GM18499 (cell line): ENCODE measurements around the gene COL5A1.

Experiments
- ATAC-seq: cut with Tn5 transposase; IDR thresholded peaks from one replicate; pipeline ENCODE4 v1.9.1; 2021; ENCODE audit warnings: moderate number of reproducible peaks; ENCODE audit not compliant: insufficient read depth, unreplicated experiment

The COL5A1 gene

DNA sequence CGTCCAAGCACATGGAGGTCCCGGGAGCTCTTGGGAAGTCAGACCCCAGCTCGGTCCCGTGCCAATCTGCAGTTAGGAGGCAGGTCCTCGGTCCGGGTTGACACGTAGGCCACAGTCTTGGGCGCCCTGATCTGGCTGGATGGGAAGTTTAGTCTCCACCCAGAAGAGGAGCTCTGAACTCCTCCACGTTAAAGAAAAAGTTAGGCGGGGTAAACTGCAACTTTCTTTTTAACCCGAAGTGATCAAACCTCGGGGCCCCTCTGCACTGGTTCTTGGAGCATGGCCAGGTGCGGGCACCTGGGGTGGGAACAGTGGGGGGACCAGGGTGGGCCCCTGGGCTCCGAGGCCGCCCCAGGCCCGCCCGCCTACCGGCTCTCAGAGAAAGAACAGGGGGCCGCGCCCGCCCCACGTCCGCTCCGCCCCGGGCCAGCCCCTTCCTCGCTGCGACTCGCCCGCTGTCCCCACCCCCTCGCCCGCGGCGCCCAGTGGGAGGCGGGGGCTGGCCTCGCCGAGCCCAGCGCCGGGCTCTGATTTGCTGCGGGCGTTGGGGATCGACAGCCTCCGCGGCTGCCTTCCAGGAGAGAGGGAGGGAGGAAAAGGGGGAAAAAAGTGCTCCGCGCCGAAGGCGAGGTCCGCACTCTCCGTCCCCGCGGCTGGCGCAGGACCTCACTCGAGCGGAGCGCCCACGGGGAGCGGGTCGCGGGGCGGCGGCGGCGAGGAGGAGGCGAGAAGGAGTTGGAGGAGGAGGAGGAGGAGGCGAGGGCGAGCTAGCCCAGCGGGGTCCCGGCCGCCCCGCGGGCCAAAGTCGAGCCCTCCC lies at the start of gene COL5A1:
Gene COL5A1 (plus strand): TSS at position 631 of the 817 bp plus-strand sequence. CDS start 385 bp downstream, outside the sequence.
- ATAC-seq = no peak

DNA sequence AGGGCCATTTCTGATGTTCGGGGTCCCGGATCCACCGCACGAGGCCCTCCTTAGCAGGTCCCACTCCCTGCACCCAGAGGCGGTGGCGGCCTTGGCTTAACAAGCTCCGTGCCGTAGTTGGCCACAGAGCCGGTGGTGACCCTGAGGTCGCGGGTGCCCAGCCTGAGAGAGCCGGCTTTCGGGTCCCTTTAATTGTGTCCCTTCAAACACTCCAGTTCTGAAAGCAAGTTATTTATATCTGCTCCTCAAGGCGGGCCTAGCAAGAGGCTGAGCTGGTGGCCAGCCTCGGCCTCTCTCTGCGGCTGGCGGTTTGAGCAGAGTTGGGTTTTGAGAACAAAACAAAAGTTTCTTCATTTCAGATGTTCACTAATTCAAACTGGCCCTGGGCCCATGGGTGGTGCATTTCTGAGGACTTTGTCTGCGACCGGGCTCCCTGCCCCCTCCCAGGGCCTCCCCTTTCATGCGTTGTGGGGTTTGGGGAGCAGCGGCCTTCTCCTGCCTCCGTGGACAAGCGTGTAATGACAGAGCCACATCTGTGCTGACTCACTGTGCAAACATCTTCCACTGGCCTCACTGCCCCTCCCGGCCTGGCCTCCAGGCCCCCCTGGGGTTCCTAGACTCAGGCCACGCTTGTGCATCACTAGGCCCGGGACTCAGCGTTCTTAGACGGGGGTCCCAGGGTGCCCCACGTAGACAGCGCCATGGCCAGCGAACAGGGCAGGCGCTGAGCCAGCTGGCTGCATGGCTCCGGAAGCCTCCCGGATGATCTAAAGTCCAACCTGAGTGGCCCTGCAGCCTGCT lies 49.4 kb upstream of the COL5A1 start:
- no peak for ATAC-seq

DNA sequence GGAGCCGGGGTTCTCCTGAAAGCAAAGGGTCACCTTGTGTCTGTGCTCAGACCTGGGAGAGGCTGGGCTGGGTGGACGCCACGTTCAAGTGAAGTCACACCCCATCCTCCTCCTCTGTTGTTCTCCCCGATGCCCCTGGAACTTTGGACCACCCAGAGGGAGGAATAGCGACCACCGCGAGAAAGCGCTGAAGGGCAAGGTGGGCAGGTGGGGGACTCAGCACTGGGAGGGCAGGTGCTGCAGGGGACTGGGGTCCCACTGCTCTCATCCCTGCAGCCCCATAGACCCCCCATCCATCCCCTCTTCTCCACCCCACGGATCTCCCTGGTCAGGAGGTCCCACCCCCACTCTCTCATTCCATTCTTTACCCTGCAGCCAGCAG lies 48.8 kb upstream of the COL5A1 start:
- no peak for ATAC-seq

DNA sequence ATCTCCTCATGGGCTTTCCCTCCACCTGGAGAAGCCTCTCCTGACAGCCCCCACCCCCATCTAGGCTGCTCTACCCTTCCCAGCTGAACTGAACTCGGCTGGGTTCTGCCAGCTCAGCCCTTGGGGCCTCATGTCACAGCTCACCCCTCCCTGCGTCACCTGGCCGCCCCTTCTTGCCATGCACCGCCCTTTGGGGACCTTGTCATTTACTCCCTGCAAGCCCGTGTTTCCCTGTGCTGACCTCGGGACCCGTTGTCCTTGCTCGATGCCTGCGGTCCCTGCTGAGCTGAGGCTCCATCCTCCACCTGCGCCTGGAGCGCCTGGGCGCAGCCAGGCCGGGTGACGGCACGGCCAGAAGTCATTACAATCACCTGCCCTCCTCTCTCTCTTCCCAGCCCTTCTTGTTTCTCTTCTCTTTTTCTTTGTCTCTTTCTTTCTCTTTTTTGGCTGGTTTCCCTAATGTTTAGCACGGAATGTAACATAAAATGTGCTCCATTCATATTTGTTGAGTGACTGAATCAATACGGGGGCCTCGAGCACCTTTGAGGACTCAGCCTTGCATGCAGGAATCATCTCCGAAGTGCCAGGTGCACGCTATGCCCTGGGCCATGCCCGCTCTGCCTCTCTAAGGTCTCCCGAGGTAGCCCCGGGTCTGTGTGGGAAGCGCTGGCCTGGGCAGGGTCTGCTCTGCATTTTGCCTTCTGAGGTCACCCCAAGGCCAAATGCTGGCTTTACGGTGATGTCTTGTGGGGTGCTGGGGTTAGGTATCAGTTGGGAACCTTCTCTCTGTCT lies 48.1 kb upstream of the COL5A1 start:
- ATAC-seq = no peak

DNA sequence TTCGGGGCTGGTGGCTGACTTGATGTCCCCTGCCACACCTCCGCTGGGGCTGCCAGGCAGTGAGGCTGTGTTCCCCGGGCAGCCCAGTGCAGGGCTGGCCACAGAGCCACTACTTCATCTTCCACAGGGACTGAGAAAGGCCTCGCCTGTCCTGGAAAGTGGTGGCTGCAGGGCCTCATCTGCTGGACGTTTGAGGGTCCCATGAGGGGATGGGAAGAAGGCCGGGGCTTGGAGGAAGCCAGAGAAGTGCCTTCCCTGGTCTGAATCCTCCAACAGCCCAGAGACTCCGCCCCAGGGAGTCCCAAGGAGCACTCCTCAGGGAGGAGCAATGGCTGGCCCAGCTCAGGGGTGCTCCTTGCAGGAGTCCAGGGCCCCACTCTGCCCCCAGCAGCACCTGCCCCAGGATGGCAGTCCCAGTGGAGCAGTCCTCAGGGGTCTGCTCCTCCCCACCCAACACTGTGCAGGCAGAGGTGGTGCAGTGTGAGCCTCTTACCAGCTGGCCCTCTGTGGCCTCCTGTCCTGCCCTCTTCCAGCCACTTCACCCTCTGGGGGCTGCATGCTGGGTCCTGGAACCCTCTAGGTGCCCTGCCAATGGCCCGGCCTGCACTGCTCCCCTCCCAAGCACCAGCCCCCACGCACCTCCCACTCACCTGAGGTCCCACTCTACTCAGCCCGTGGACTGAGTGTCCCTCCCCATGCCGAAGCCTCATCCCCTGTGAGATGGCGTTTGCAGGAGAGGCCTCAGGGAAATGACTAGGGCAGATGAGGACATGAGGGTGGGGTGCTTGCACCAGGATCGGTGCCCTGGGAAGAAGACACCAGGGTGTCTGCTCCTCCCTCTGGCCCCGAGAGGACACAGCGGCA lies 47.3 kb upstream of the COL5A1 start:
- no peak for ATAC-seq

DNA sequence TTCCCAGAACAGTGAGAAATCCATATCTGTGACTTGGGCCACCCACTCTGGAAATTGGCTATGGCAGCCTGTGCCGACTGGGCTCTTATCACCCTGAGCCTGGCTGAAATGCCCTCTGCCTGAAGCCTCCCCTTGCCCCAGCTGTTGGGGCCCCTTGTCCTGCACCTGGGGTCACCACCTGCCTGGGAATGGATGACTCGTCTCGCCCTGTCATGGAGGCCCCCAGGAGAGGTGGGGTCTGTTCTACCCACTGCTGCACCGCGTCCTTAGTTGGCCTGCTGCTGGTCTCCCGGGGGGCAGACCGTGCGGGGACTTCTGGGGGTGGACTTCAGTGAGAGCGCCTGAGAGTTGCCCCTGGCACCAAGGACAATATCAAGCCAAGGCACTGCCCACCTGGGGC lies 46.6 kb upstream of the COL5A1 start:
- no peak for ATAC-seq

DNA sequence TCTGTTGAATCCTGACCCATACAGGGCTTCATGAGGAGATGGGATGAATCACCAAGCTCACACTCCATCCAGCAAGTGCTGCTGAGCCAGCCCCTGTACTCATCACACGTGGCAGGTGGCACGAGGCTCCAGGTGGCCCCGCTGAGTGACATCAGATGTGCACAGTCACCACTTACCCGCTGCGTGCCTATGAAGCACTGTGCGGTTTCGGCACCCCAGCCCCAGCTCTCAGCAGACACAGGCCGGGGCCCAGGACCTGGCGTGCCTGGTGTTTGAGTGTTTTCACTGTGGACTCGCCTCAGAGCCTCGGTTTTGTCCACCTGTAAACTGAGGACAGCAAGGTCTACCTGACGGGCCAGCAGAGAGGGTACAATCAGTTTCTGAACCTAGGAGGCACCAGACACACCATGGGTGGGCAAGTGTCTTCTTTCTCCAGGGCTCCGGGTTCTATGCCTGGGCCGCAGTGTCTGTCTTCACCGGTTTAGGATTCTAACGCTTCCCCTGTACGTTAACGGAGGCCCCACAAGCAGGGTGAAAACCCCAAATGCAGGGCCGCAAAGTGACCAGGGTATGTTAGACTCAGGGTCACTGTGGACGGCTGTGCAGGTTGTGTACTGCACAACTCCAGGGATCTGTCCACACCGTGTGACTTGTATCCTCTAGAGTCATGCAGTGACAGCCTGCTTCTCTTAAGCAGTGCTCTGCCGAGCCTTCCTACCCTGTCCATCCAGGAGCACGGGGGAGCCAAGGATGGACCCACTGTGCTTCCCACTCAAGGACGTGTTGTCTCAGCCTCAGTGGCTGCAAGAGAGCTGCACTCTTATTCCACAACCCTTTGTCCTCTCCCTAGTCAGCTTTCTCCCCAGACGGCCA lies 44.3 kb upstream of the COL5A1 start:
- ATAC-seq = no peak

DNA sequence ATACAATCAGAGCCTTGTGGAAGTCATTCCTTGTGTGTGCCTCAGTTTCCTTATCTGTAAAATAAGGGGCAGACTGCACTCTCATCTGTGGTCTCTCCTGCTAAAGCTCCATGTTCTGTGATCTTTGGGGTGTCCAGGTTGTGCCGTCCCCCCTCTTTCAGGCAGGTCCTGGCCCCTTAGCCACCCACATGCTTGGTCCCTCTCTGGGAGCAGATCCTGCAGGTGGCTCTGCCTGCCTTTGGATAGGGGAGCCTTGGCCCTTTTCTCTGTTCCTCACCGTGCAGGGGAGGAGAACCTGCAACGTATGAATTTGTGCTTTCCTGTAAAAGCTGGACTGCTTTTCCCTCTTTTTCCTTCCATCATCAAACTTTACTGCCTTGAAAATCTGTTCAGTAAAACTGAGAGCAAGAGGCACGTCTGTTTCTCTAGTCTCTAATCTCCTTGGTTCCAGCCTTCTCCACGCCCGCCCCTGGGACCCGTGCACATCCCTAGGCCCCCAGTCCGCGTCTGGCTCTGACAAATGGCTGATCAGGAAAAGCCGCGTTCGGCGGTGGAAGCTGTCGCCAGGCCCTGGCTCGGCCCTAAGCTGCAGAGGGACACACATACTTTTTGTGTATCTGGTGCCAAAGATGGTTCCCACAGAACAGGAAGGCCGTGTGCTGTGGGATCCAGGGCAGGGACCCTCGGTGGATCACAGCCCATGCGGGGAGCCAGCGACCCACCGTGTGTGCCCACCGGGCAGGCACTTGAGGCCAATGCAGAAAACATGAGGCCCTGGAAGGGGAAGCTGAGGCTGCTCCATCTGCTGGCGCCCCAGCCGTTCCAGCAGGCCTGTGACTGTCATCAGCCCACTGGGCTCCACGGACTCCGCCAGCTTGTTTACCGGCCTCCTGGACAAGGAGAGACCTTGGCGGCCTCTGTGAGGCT lies 43.4 kb upstream of the COL5A1 start:
- ATAC-seq = no peak

DNA sequence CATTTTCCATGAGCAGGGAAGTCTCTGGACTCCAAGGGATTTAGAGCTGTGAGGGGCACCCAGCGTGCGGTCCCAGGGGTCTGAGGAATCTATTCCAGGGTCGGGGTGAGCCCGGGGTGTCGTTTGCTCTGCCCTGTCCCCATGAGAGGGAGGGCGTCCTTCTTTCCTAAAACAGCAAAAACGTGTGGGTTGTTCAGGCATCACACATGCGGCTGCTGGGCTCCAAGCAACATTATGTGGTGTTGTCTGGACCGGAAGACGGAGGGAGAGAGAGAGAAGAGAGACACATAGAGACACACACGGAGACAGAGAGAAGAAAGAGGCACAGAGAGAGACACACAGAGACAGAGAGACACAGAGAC lies 42.7 kb upstream of the COL5A1 start:
- no peak for ATAC-seq

DNA sequence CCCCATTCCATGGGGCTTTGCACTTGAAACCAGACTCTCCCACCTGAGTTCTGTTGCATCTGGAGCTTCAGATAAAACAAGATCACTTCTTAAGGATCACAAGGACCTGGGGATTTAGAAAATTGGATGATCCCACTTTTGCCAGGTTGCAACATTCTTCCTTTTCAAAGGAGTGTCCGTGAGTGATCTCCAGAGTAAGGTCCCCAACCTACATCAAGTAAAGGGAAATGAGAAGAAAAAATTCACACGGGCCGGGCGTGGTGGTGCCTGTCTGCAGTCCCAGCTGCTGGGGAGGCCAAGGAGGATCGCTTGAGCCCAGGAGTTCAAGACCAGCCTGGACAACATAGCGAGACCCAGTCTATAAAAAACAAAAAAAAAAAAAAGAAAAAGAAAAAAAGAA lies 41.2 kb upstream of the COL5A1 start:
- ATAC-seq = no peak

DNA sequence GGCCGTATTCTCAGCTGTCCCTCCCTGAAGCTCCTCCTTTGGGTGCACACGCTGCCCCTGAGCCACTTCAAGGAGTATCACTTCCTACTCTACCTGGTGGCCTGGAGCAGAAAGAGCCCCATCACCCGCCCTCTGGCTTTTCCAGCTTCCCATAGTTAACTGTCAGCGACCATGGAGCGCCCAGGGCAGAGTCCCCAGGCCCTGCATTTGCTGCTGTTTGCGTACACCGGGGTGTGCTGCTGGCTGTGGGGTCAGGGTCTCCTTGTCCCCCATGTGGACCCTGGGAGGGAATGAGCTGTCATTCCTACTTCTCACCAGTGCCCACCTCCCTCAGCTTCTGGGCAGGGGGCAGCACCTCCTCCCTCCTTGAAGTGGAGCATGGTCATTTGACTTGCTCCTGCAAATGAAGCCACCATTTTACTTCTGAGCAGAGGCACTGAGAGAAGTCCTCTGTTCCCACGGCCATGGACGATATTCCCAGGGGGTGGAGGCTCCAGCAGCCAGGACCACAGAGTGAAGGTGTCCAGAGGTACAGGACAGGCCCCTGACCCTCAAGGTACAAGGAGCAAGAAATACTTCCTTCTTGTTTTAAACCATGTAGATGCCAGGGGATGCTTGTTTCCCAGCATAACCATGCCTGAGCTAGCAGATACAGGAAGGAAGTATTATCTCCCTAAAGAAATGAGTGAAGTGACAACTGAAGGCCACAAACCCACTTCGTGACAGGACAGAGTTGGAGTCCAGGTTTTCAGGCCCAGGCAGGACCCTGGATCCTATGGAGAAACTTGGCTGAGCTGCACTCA lies 40.6 kb upstream of the COL5A1 start:
- ATAC-seq = no peak

DNA sequence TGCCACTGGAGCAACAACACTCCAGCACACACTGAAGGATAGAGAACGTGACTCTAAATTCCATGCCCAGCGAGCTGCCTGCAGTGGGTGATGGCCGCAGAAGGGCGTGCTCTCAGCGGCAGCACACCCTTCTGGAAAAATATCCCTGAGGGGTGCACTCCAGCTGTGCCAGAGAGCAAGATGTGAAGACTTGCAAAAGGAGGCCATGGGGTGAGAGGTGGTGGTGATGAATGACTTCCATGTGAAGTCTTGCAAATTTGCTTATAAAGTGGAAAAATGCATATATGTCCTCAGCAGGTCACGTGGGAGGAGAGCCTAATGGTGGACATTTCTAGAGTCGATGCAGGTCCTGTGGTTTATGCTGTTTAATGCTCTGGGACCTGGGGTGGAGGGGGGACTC lies 39.8 kb upstream of the COL5A1 start:
- ATAC-seq = no peak

DNA sequence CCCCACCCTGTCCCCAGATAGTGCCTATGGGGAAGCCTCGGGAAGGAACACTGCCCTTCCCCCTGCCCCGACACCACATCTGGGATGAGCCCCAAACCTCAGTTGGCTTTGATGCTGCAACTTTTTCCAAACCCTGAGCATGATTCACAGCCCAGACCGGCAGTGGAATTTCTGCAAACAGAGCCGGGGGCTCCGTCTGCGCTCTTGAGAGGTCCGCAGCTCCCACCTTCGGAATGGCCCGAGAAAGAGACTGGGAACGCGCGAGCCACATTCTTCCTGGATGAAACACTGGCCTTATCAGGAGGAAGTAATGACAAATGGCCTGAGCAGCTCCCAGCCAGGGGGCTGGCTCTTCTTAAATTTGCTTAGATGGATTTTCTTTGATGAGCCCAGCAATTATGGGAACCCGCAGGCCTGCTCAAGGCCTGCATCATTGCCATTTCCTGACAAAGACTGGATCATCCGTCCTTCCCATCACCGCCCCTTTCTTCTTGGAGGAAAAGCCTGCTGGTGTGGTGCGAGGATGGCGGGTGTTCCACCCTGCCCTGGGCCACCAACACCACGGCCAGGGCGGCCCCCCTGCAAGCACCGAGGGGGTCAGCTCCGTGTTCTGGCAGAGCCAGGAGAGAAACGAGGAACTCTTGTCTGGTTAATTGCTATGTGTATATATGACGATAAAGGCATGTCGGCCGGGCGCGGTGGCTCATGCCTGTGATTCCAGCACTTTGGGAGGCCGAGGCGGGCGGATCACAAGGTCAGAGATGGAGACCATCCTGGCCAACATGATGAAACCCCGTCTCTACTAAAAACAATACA lies 38.8 kb upstream of the COL5A1 start:
- ATAC-seq = no peak

DNA sequence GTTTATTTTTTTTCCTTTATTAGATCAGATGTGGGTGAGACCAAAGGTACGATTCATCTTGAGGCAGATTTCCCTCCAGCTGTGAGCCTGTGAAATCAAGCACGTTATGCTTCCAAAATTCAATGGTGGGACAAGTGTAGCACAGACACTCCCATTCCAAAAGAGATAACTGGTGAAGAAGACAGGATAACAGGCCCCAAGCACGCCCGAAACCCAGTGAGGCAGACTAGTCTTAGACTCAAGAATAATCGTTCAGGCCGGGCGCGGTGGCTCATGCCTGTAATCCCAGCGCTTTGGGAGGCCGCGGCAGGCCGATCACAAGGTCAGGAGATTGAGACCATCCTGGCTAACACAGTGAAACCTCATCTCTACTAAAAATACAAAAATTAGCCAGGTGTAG lies 36.8 kb upstream of the COL5A1 start:
- ATAC-seq = no peak

DNA sequence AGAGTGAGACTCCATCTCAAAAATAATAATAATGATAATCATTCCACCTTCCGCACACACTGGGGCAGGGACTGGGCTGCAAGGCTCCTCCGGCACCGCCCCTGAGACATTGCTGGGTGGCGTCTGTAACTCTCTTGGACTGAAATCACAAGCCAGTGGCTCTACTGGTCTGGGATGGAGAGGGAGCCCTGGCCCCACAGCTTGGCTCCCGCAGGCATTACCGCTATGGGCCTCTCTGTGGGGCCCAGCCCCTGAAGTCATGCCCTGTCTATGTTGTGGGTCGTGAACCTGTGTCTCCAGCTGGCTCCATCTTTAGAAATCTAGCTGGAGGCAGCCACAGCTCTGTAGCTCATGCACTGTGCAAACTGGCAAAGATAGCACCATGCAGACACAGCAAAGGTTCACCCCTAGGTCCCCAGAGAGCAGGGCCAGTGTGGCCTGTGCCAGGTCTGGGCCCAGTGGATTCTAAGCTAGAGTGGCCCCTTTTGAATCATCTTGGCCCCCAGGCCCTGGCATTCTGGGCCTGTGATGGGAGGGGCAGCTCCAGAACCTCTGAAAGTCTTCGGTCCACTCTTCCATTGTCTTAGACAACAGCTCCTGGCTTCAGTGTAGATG lies 36.1 kb upstream of the COL5A1 start:
- no peak for ATAC-seq

DNA sequence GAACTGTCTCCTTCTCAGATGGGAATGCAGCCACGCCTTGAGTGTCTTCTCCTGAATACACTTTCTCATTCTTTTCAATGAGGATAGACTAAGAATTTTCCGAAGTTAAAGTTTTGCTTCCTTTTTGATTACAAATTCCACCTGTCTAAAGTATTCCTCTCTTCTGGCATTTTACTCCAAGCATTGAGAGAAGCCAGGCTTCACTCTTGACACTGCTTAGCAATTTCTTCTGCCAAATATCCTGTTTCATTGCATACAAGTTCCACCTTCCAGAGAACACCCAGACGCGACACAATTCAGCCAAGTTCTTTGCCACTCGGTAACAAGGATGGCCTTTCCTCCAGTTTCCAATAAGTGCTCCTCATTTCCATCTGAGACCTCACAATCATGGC lies 35.6 kb upstream of the COL5A1 start:
- ATAC-seq = no peak
